Fibroblast of lung (primary cell): ENCODE measurements around the gene RAB34. TPM values are rescaled to one million over a fixed set of nuclear protein-coding genes. Genes with fewer than 3 reads are reported as not detected.

Experiments
- DNase-seq, 2 donors: peaks; one replicate each; pipeline versions ENCODE4 v3.0.0 to v3.0.0-alpha.2; 2010; ENCODE audit warnings: low read depth in 2 of 2
- H2AFZ ChIP-seq: 2 replicates; pipeline ENCODE4 v1.5.1; 2012; ENCODE audit warnings: low read length, control low read depth, inconsistent platforms
- H3K27ac ChIP-seq: 2 replicates; pipeline ENCODE4 v1.5.1; 2011; ENCODE audit warnings: low read length, control low read depth; ENCODE audit not compliant: insufficient read depth
- H3K27me3 ChIP-seq: 2 replicates; pipeline ENCODE4 v1.5.1; 2011; ENCODE audit warnings: mild to moderate bottlenecking, low read length; ENCODE audit not compliant: control insufficient read depth, insufficient read depth
- H3K36me3 ChIP-seq: 2 replicates; pipeline ENCODE4 v1.5.1; 2011; ENCODE audit warnings: low read length; ENCODE audit not compliant: control insufficient read depth, insufficient read depth
- H3K4me1 ChIP-seq: 2 replicates; pipeline ENCODE4 v1.5.1; 2011; ENCODE audit warnings: low read length; ENCODE audit not compliant: control insufficient read depth, insufficient read depth; ENCODE audit errors: extremely low read depth
- H3K4me2 ChIP-seq: 2 replicates; pipeline ENCODE4 v1.5.1; 2011; ENCODE audit warnings: low read length, control low read depth; ENCODE audit not compliant: insufficient read depth; ENCODE audit errors: extremely low read depth
- H3K4me3 ChIP-seq, 4 experiments: fragments of 200-600 bp in 1 of 4; sonication (generic) in 1 of 4; replicated peaks in 1 of 4; 2 replicates each; pipeline ENCODE4 v1.5.1; 2011 to 2016; ENCODE audit warnings: low read length in 4 of 4, low read depth in 3 of 4, mild to moderate bottlenecking in 3 of 4, control low read depth in 2 of 4, inconsistent platforms in 1 of 4, mixed read lengths in 1 of 4; ENCODE audit not compliant: insufficient read depth in 1 of 4; ENCODE audit errors: control extremely low read depth in 1 of 4
- H3K79me2 ChIP-seq: 2 replicates; pipeline ENCODE4 v1.5.1; 2012; ENCODE audit warnings: mild to moderate bottlenecking, low read length, inconsistent platforms; ENCODE audit not compliant: control insufficient read depth, insufficient read depth
- H3K9ac ChIP-seq: 2 replicates; pipeline ENCODE4 v1.5.1; 2011; ENCODE audit warnings: mild to moderate bottlenecking, low read length, control low read depth; ENCODE audit not compliant: insufficient read depth
- H3K9me3 ChIP-seq: 2 replicates; pipeline ENCODE4 v1.5.1; 2012; ENCODE audit warnings: low read depth, low read length; ENCODE audit not compliant: control insufficient read depth, insufficient read depth
- H4K20me1 ChIP-seq: 2 replicates; pipeline ENCODE4 v1.5.1; 2011; ENCODE audit warnings: low read length; ENCODE audit not compliant: control insufficient read depth, insufficient read depth; ENCODE audit errors: extremely low read depth
- EZH2 ChIP-seq: IDR thresholded peaks from 2 replicates; pipeline ENCODE4 v1.5.1; 2012; ENCODE audit warnings: low read length, control low read depth, mild to moderate bottlenecking; ENCODE audit errors: missing control alignments
- polyA plus RNA-seq, 2 donors: library from polyadenylated mRNA; depleted of rRNA in 1 of 2; stranded (reverse) in 1 of 2; unstranded in 1 of 2; fragments of >200 nt; gene quantifications; 2 replicates each; pipeline ENCODE4 v1.2.1, GENCODE V29; 2011 to 2012; ENCODE audit warnings: missing spikeins in 1 of 2
- total RNA-seq: library from RNA; depleted of rRNA; stranded (reverse); fragments of >200 nt; gene quantifications from 2 replicates; pipeline ENCODE4 v1.2.1, GENCODE V29; 2014
- TF ChIP-seq, protein P1 (sequence below), 2 donors: IDR thresholded peaks in 1 of 2; conservative IDR thresholded peaks in 1 of 2; 1 replicate in 1 of 2; 2 replicates in 1 of 2; pipeline ENCODE4 v1.5.1; 2011 to 2012; ENCODE audit warnings: low read length in 2 of 2, control low read depth in 1 of 2, inconsistent platforms in 1 of 2, low read depth in 1 of 2, mild to moderate bottlenecking in 1 of 2

RAB34 gene
- total and polyA plus RNA-seq, 2 donors (not counting 1 experiment from before 2014, with no cell fraction given), result 174 to 287 TPM

- no peak overlapping the region for H3K27ac ChIP-seq
- DNase-seq, result no peak
These were observed 45.6 kb upstream of the RAB34 start for GRCh38 chr17:28763137-28763799.

DNA sequence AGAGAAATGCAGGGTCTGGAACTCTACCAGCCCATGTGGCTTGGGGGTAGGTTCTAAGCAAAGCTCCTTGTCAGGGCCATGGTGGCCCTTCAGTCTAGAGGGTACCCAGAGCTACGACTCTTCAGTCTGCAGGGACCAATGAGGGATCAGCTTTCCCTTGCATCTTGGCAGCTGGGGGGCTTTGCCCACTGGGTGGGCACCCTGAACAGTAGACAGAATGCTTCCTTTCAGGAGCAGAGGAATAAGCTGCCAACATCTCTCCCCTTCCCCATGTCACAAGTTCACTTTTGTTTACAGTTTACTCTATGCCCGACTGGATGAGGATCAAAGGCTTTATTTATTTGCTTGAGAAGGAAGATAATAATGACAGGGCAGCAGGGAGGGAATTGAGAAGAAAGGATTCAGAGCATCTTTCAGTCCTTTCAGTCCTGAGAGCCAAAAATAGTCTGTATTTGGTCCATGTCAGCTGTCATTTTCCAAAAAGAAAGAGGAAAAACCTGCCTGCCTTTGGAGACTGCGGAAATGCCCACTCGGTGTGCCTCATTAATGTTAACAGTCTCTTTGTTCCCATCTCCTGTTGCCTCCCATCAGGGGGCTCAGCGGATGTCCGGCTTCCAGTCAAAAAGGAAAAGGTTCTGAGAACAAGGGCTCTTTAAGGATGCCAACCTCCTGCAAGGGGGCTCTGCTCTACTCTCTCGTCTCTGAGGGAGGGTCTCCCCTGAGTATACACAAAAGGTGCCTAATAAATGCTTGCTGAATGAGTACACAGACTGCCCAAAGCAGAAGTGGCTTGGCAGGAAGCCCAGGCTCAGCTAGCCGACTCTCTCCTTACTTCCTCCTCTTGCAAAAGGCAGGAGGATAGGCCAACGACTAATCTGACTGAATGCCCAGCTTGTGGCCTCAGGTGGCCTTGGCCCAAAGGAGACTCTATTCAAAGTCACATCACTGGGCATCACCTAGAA is 43.2 kb upstream of the RAB34 start:
- no peak overlapping the region for H3K4me2 ChIP-seq
- no peak overlapping the region for H2AFZ ChIP-seq
- DNase-seq, result peak; percentile 38 to 60
- H3K36me3 ChIP-seq, result peaks cover 14% of the 10 kb centered on the region
- no peaks in the 10 kb centered on the region for H3K27me3 ChIP-seq
- H3K9ac ChIP-seq, result no peak overlapping the region
- no peaks in the 10 kb centered on the region for H3K9me3 ChIP-seq
- H3K4me1 ChIP-seq, result no peaks in the 10 kb centered on the region
- no peak overlapping the region for H3K27ac ChIP-seq
- TF ChIP-seq EZH2, result no peak
- TF ChIP-seq, protein P1, sequence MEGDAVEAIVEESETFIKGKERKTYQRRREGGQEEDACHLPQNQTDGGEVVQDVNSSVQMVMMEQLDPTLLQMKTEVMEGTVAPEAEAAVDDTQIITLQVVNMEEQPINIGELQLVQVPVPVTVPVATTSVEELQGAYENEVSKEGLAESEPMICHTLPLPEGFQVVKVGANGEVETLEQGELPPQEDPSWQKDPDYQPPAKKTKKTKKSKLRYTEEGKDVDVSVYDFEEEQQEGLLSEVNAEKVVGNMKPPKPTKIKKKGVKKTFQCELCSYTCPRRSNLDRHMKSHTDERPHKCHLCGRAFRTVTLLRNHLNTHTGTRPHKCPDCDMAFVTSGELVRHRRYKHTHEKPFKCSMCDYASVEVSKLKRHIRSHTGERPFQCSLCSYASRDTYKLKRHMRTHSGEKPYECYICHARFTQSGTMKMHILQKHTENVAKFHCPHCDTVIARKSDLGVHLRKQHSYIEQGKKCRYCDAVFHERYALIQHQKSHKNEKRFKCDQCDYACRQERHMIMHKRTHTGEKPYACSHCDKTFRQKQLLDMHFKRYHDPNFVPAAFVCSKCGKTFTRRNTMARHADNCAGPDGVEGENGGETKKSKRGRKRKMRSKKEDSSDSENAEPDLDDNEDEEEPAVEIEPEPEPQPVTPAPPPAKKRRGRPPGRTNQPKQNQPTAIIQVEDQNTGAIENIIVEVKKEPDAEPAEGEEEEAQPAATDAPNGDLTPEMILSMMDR (conservative IDR thresholded peaks at IDR 0.05 in 1 of 2, IDR thresholded peaks at IDR 0.05 in 1 of 2; ENCODE audit: low read depth in 1 of 2, low read length in 2 of 2), result no peak
- no peaks in the 10 kb centered on the region for H3K79me2 ChIP-seq
- H3K4me3 ChIP-seq, result no peak overlapping the region
- H4K20me1 ChIP-seq, result no peaks in the 10 kb centered on the region

More at GRCh38 chr17:28763137-28763799, 45.6 kb upstream of the RAB34 start:
- Histone ChIP-seq H3K27me3 (no peaks in the 10 kb centered on the region), H3K79me2 (peaks cover 1% of the 10 kb centered on the region), H3K36me3 (peaks cover 12% of the 10 kb centered on the region), H3K4me1 (no peaks in the 10 kb centered on the region), H3K4me2 (no peak overlapping the region), H4K20me1 (no peaks in the 10 kb centered on the region), H3K9me3 (no peaks in the 10 kb centered on the region), H2AFZ (no peak overlapping the region), H3K4me3 (no peak overlapping the region), H3K9ac (no peak overlapping the region)
- no peak for TF ChIP-seq EZH2
- TF ChIP-seq, protein P1 (conservative IDR thresholded peaks at IDR 0.05 in 1 of 2, IDR thresholded peaks at IDR 0.05 in 1 of 2; ENCODE audit: low read depth in 1 of 2, low read length in 2 of 2), result no peak

GRCh38 chr17:28759256-28759865 is 41.7 kb upstream of the RAB34 start:
- Histone ChIP-seq H2AFZ (no peak overlapping the region), H3K4me2 (no peak overlapping the region), H3K4me1 (peaks cover 2% of the 10 kb centered on the region), H3K27me3 (no peaks in the 10 kb centered on the region), H3K9me3 (no peaks in the 10 kb centered on the region), H3K27ac (no peak overlapping the region), H3K36me3 (peaks cover 14% of the 10 kb centered on the region), H3K4me3 (no peak overlapping the region), H3K79me2 (no peaks in the 10 kb centered on the region), H4K20me1 (no peaks in the 10 kb centered on the region), H3K9ac (no peak overlapping the region)
- no peak for DNase-seq
- TF ChIP-seq EZH2, result no peak
- TF ChIP-seq, protein P1 (conservative IDR thresholded peaks at IDR 0.05 in 1 of 2, IDR thresholded peaks at IDR 0.05 in 1 of 2; ENCODE audit: low read depth in 1 of 2, low read length in 2 of 2), result no peak
